GM18951 (cell line): ENCODE results near the gene ABCA13.

ENCODE experiments used
- POLR2A ChIP-seq: IDR thresholded peaks from 4 replicates; pipeline ENCODE4 v1.6.1; 2011; ENCODE audit warnings: mild to moderate bottlenecking; ENCODE audit not compliant: insufficient read length, insufficient read depth; ENCODE audit errors: extremely low read depth
- in situ Hi-C: fragments of 300-500 bp; cut with MboI; formaldehyde crosslinking; loops from one replicate; pipeline ENCODE4 v1.12.0; 2022; ENCODE audit warnings: low sequenced_read_pairs, mixed read lengths, inconsistent platforms; ENCODE audit not compliant: unreplicated experiment

Gene ABCA13

DNA sequence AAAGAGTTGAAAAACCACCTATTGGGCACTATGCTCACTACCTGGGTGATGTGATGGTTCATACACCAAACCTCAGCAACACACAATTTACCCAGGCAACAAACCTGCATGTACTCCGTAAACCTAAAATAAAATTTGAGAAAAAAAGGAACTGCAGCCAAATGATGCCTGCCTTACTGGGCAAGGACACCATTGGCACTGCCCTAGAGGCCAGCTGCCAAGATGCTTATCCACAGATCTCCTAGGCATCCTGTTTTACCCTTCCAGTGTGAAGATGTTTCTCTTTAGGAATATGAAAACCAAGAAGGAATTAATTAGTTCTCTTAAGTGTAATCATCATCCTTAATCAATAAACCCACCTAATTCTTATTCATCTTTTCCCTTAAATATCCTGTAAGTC, 133.4 kb downstream of the ABCA13 start:
- TF ChIP-seq POLR2A = no peak
- in situ Hi-C loops = no loop called here

DNA sequence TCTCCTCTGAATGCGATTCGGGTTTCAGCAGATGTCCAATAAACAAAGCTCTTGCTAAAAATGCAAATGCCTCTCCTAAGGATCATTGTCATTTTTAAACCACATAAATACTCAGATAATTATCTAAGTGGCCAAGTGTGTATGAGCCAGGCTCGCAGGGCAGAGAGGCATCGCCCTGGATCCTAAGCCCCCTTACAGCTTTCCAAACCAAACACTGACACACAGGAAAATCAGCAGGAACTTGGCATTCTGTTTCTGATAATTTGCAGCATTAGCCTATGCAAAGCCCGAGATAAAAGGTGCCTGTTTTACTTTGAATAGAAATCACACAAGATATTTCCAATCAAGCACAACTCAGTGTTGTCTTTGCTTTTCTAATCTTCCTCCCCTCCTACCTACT, 134.4 kb downstream of the ABCA13 start:
- in situ Hi-C loops = no loop called here
- TF ChIP-seq POLR2A = no peak

DNA sequence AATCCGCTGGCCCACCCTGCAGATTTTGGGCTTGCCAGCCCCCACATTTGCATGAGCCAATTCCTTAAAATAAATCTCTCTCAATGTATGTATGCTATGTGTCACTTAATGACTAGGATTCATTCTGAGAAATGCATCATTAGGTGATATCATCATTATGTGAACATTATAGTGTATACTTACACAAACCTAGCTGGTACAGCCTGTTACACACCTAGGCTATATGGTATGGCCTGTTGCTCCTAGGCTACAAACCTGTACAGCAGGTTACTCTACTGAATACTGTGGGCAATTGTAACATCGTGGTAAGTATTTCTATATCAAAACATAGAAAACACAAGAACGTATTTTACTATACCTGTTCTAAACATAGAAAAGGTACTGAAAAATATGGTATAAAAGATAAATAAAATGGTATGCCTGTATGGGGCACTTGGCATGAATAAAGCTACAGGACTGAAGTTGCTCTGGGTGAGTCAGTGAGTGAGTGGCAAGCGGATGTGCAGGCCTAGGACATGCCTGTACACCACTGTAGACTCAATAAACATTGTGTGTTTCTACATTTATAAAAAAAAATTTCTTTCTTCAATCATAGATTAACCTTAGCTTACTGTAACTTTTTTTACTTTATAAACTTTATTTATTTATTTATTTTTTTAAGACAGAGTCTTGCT, 135.9 kb downstream of the ABCA13 start:
- in situ Hi-C loops = no loop called here
- TF ChIP-seq POLR2A = no peak

DNA sequence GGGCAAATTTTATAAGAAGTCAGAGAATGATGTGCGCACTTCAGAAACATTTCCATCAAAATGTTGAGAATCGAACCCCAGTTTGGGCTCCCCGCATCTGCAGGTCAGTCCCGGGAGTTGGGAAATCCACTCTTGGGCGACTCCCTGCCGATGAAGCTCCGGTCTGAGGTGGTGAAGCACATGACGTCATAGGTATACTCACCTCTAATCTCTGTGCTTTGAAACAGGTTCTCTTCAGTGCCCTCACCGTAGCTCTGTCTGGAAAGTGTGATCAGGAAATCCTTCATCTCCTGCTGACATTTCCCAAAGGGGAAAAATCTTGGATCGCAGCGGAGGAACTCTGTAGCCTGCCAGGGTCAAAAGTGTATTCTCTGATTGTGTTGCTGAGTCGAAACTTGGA, 138.5 kb downstream of the ABCA13 start:
- TF ChIP-seq POLR2A = no peak
- in situ Hi-C loops = no loop called here

DNA sequence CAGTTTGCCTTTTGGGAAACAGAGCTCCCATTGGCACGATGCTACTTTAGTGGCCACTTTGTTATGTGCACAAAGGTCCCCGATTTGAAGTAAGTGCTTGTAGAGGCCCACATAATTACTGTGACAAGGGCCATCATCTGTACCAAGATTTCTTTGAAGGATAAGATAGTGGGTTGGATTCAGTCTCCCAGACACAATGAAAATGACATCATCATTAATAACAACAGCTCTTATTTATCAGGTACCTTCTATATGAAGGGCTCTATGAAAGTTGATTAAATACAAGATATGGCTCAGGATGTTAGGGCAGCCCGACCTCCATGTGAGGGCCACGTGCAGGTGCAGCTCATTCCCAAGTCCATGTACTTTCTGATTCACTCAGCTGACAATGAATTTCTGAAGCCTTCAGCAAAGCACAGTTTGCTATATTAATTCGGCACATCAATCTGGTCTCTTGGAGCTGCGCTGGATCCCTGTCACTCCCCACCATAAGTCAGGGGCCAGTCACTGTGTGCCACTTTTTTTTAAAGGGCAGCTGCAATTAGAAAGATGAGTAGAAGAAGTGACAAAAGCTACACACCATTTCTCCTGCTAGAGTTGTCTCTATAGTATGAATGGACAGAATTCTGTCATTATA, 140.3 kb downstream of the ABCA13 start:
- TF ChIP-seq POLR2A = no peak
- in situ Hi-C loops = no loop called here

- TF ChIP-seq POLR2A = no peak
- in situ Hi-C loops = no loop called here
Measured at GRCh38 chr7:48312151-48312550, 140.9 kb downstream of the ABCA13 start.

- TF ChIP-seq POLR2A = no peak
- in situ Hi-C loops = no loop called here
Measured at GRCh38 chr7:48316768-48317167, 145.5 kb downstream of the ABCA13 start.

DNA sequence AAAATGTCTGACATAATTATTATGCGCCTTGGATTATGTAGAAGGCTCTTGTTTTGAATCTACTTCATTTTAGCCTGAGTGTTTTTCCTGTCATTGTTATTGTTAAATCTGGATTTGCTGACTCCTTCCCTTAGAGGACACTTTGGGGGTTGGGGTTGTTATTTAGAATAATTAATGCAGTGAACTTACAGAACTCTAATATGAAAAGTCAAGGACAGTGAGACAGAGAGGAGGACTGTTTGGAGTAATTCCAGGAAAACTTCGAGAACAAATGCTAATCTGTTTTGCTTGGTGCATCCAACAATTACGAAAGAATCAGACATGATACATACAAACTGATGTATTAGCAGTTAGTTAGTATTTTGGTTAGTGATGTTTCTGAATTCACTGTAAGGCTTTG, 146.1 kb downstream of the ABCA13 start:
- in situ Hi-C loops = no loop called here
- no peak for TF ChIP-seq POLR2A

GRCh38 chr7:48321319-48322010, 150.2 kb downstream of the ABCA13 start:
- in situ Hi-C loops = no loop called here
- no peak for TF ChIP-seq POLR2A

DNA sequence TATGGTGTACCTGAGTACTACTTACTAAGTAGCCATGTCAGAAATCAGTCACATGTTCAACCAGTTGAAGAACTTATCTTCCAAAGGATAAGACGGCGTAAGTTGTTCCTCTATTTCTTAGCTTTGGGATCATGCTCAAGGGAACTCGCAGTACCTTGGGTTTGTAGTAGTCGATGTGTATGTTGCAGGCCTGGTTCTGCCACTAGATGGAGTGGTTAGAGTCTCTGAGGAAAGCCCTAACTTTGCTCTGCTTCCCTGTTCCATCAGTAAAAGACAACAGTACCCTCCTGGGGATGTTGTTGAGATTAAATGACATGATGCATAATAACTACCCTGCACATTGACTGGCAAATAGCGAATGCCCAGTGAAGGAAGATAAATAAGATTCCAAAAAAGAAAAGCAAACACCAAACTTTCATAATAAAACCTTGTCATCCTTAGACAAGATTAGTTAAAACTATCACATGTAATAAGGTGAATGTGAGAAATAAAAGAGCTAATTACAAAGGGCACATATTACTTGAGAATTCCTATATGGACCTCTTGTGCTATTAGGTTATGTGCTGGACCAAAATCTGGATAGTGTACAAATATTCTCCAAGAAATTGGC, 165.9 kb downstream of the ABCA13 start:
- in situ Hi-C loops = no loop called here
- no peak for TF ChIP-seq POLR2A

DNA sequence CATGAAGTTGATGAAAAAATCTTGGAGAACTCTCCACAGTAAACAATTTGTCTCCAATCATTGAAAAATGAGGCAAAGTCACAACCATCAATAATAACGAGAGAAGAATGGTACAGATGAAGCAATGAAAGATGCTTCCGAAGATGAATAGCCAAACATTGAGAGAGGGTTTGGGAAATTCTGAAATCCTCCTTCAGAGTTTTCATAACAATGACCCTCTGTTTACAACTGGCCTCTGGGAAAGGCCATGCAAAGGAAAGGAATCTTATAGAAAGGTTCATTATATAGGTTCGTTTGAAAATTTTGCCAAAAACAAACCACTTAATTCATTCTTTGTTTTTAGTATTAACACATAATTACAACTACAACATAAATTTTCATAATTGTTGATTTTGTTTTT, 166.5 kb downstream of the ABCA13 start:
- in situ Hi-C loops = no loop called here
- TF ChIP-seq POLR2A = no peak

- TF ChIP-seq POLR2A = no peak
- in situ Hi-C loops = no loop called here
Measured at GRCh38 chr7:48347230-48347825, 176.1 kb downstream of the ABCA13 start.

GRCh38 chr7:48350515-48350914, 179.3 kb downstream of the ABCA13 start:
- in situ Hi-C loops = no loop called here
- no peak for TF ChIP-seq POLR2A

DNA sequence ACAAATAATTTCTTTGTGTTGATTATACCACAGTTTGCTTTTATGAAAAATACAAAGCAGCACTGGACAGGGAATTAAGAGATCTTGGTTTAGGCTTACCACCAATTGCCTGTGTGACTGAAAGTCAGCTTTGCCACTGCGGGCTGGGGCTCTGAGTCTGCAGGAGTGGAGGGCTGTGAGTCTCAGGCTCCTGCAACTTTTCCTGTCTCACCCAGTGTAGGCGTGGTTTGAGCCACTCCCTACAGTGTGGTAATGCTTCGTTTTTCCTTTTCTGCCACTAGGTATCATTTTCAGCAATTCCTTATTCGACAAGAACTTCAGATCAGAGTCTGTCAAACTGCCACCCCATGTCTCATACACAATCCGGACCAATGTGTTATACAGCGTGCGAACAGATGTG, 180.6 kb downstream of the ABCA13 start:
- in situ Hi-C loops = no loop called here
- no peak for TF ChIP-seq POLR2A

- no peak for TF ChIP-seq POLR2A
- in situ Hi-C loops = no loop called here
Measured at GRCh38 chr7:48355346-48355745, 184.1 kb downstream of the ABCA13 start.
